GM23248 (cell line): ENCODE results near the gene PHACTR3. TPM values are rescaled to one million over a fixed set of nuclear protein-coding genes. Genes with fewer than 3 reads are reported as not detected.

Experiments used
- DNase-seq: peaks from one replicate; pipeline ENCODE4 v3.0.0-alpha.2; 2015
- H2AFZ ChIP-seq: fragments of 200-600 bp; sonication (generic); 2 replicates; pipeline ENCODE4 v1.6.1; 2016; ENCODE audit warnings: antibody characterized with exemption
- H3F3A ChIP-seq: fragments of 200-600 bp; sonication (generic); 2 replicates; pipeline ENCODE4 v1.6.1; 2016; ENCODE audit warnings: mild to moderate bottlenecking, antibody characterized with exemption, mixed run types; ENCODE audit not compliant: insufficient read depth
- H3K27ac ChIP-seq: fragments of 200-600 bp; sonication (generic); 2 replicates; pipeline ENCODE4 v1.5.1; 2016; ENCODE audit warnings: mild to moderate bottlenecking
- H3K27me3 ChIP-seq: fragments of 200-600 bp; sonication (generic); replicated peaks from 2 replicates; pipeline ENCODE4 v1.6.1; 2016; ENCODE audit warnings: mild to moderate bottlenecking; ENCODE audit not compliant: insufficient read depth
- H3K36me3 ChIP-seq: fragments of 200-600 bp; sonication (generic); 2 replicates; pipeline ENCODE4 v1.6.1; 2016; ENCODE audit warnings: low read depth, mild to moderate bottlenecking
- H3K4me1 ChIP-seq: fragments of 200-600 bp; sonication (generic); 2 replicates; pipeline ENCODE4 v1.6.1; 2016; ENCODE audit warnings: mild to moderate bottlenecking; ENCODE audit not compliant: insufficient read depth
- H3K4me2 ChIP-seq: fragments of 200-600 bp; sonication (generic); one replicate; pipeline ENCODE4 v1.6.1; 2016; ENCODE audit warnings: mild to moderate bottlenecking; ENCODE audit not compliant: unreplicated experiment
- H3K4me3 ChIP-seq: fragments of 200-600 bp; sonication (generic); 2 replicates; pipeline ENCODE4 v1.5.1; 2016; ENCODE audit warnings: mild to moderate bottlenecking
- H3K79me2 ChIP-seq: fragments of 200-600 bp; sonication (generic); 2 replicates; pipeline ENCODE4 v1.6.1; 2016; ENCODE audit warnings: mild to moderate bottlenecking; ENCODE audit not compliant: insufficient read depth
- H3K9ac ChIP-seq: fragments of 200-600 bp; sonication (generic); 2 replicates; pipeline ENCODE4 v1.6.1; 2016; ENCODE audit warnings: mild to moderate bottlenecking
- H3K9me2 ChIP-seq: fragments of 200-600 bp; sonication (generic); 2 replicates; pipeline ENCODE4 v1.6.1; 2016; ENCODE audit warnings: mixed run types, mild to moderate bottlenecking, moderate library complexity; ENCODE audit not compliant: insufficient read depth
- H3K9me3 ChIP-seq: fragments of 200-600 bp; sonication (generic); one replicate; pipeline ENCODE4 v1.6.1; 2017; ENCODE audit warnings: low read depth
- H4K20me1 ChIP-seq: fragments of 200-600 bp; sonication (generic); 2 replicates; pipeline ENCODE4 v1.6.0; 2016; ENCODE audit not compliant: insufficient read depth
- EZH2 ChIP-seq: fragments of 200-600 bp; sonication (generic); IDR thresholded peaks from 2 replicates; pipeline ENCODE4 v1.6.1; 2018; ENCODE audit warnings: antibody characterized with exemption, mild to moderate bottlenecking; ENCODE audit not compliant: insufficient read depth, poor library complexity, severe bottlenecking
- EZH2phosphoT487 ChIP-seq: fragments of 200-600 bp; sonication (generic); IDR thresholded peaks from 2 replicates; pipeline ENCODE4 v1.6.1; 2018; ENCODE audit warnings: antibody characterized with exemption, moderate library complexity, mild to moderate bottlenecking, low read depth; ENCODE audit not compliant: insufficient read depth
- WGBS, 2 experiments: methylation state at CpG; one replicate each; pipeline ENCODE4 v1.1.6; 2015 to 2017; ENCODE audit warnings: low lambda C conversion rate in 2 of 2, low coverage in 1 of 2; ENCODE audit errors: missing lambda C conversion rate in 2 of 2; 5-methylcytosine and 5-hydroxymethylcytosine counted together
- in situ Hi-C: fragments of 300-500 bp; cut with MboI; formaldehyde crosslinking; loops from 2 replicates; pipeline ENCODE4 v1.15.0; 2020
- polyA plus RNA-seq: library from polyadenylated mRNA; unstranded; fragments of >200 nt; fragmentation: Nextera tagmentation; extraction: Ambion mirVana; gene quantifications from 2 replicates; pipeline ENCODE4 v1.2.1, GENCODE V29; 2016
- total RNA-seq: library from RNA; depleted of rRNA; stranded (reverse); fragments of >200 nt; shearing (Covaris generic); gene quantifications from 2 replicates; pipeline ENCODE4 v1.2.3, GENCODE V29; 2014

Gene PHACTR3
- total and polyA plus RNA-seq, 2 experiments from 2014 or later: not detected

GRCh38 chr20:59778615-59779200 is 174.4 kb downstream of the PHACTR3 start:
- DNase-seq: no peak
- no peaks in the 10 kb centered on the region for H3K9me2 ChIP-seq
- WGBS, 2 experiments: 47 to 58% methylated on average over 12 of the region's 12 CpGs
- H3K4me2 ChIP-seq: no peak overlapping the region
- H3K4me1 ChIP-seq: no peaks in the 10 kb centered on the region
- no peak overlapping the region for H2AFZ ChIP-seq
- in situ Hi-C loops: no loop called here
- no peak overlapping the region for H3K27ac ChIP-seq
- TF ChIP-seq EZH2: no peak
- TF ChIP-seq EZH2phosphoT487: no peak
- H3K36me3 ChIP-seq: no peaks in the 10 kb centered on the region
- no peak overlapping the region for H3K4me3 ChIP-seq
- no peaks in the 10 kb centered on the region for H3K79me2 ChIP-seq
- no peaks in the 10 kb centered on the region for H4K20me1 ChIP-seq
- no peak overlapping the region for H3K9ac ChIP-seq
- H3F3A ChIP-seq: no peaks in the 10 kb centered on the region
- H3K27me3 ChIP-seq: no peaks in the 10 kb centered on the region
- no peaks in the 10 kb centered on the region for H3K9me3 ChIP-seq

- H3K9ac ChIP-seq: no peak overlapping the region
- H3K4me1 ChIP-seq: no peaks in the 10 kb centered on the region
- no peak overlapping the region for H3K4me3 ChIP-seq
- no peaks in the 10 kb centered on the region for H3K36me3 ChIP-seq
- no peaks in the 10 kb centered on the region for H3K79me2 ChIP-seq
- no peaks in the 10 kb centered on the region for H3K27me3 ChIP-seq
- H3F3A ChIP-seq: no peaks in the 10 kb centered on the region
- WGBS, 2 experiments: 41 to 46% methylated on average over 10 of the region's 10 CpGs
- no peak overlapping the region for H3K27ac ChIP-seq
- DNase-seq: no peak
- no peak overlapping the region for H3K4me2 ChIP-seq
- H4K20me1 ChIP-seq: no peaks in the 10 kb centered on the region
- in situ Hi-C loops: no loop called here
- no peaks in the 10 kb centered on the region for H3K9me2 ChIP-seq
- TF ChIP-seq EZH2 (no peak), EZH2phosphoT487 (no peak)
- no peak overlapping the region for H2AFZ ChIP-seq
- H3K9me3 ChIP-seq: no peaks in the 10 kb centered on the region
Measured at GRCh38 chr20:59779656-59780380, 175.5 kb downstream of the PHACTR3 start.

GRCh38 chr20:59780494-59781185 is 176.3 kb downstream of the PHACTR3 start:
- H3K27me3 ChIP-seq: no peaks in the 10 kb centered on the region
- H3K9me2 ChIP-seq: no peaks in the 10 kb centered on the region
- in situ Hi-C loops: no loop called here

GRCh38 chr20:59781226-59781625 is 176.9 kb downstream of the PHACTR3 start:
- WGBS, 2 experiments: 51 to 59% methylated on average over 12 of the region's 12 CpGs
- Histone ChIP-seq H3K79me2 (no peaks in the 10 kb centered on the region), H3K9me2 (no peaks in the 10 kb centered on the region), H3K4me1 (no peaks in the 10 kb centered on the region), H3K27ac (no peak overlapping the region), H3K27me3 (no peaks in the 10 kb centered on the region), H3K4me3 (no peak overlapping the region), H2AFZ (no peak overlapping the region), H3K9me3 (no peaks in the 10 kb centered on the region), H3K4me2 (no peak overlapping the region), H3K36me3 (no peaks in the 10 kb centered on the region), H4K20me1 (no peaks in the 10 kb centered on the region), H3K9ac (no peak overlapping the region), H3F3A (no peaks in the 10 kb centered on the region)
- in situ Hi-C loops: no loop called here
- no peak for DNase-seq
- TF ChIP-seq EZH2 (no peak), EZH2phosphoT487 (no peak)

More at GRCh38 chr20:59780494-59781185, 176.3 kb downstream of the PHACTR3 start:
- H3K9ac ChIP-seq: no peak overlapping the region
- H2AFZ ChIP-seq: no peak overlapping the region
- no peaks in the 10 kb centered on the region for H3K79me2 ChIP-seq
- no peak overlapping the region for H3K27ac ChIP-seq
- H3K4me2 ChIP-seq: no peak overlapping the region
- DNase-seq: no peak
- 64 to 73% methylated on average over 12 of the region's 12 CpGs for WGBS, 2 experiments
- no peak overlapping the region for H3K4me3 ChIP-seq
- no peaks in the 10 kb centered on the region for H3F3A ChIP-seq
- no peaks in the 10 kb centered on the region for H3K4me1 ChIP-seq
- TF ChIP-seq EZH2 (no peak), EZH2phosphoT487 (no peak)
- no peaks in the 10 kb centered on the region for H4K20me1 ChIP-seq
- H3K9me3 ChIP-seq: no peaks in the 10 kb centered on the region
- no peaks in the 10 kb centered on the region for H3K36me3 ChIP-seq
